Inferior parietal cortex (tissue), 1 donor: ENCODE measurements around the gene TRAPPC13.
"Not testable (repeated sequence)": the region's sequence is repeated elsewhere in the genome, so short reads cannot be mapped to it uniquely, and the experiment has no call there.

Experiments
- DNase-seq: peaks from one replicate; pipeline ENCODE4 v3.0.0-alpha.2; 2016; ENCODE audit errors: extremely low spot score

Gene TRAPPC13, protein sequence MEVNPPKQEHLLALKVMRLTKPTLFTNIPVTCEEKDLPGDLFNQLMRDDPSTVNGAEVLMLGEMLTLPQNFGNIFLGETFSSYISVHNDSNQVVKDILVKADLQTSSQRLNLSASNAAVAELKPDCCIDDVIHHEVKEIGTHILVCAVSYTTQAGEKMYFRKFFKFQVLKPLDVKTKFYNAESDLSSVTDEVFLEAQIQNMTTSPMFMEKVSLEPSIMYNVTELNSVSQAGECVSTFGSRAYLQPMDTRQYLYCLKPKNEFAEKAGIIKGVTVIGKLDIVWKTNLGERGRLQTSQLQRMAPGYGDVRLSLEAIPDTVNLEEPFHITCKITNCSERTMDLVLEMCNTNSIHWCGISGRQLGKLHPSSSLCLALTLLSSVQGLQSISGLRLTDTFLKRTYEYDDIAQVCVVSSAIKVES

DNA sequence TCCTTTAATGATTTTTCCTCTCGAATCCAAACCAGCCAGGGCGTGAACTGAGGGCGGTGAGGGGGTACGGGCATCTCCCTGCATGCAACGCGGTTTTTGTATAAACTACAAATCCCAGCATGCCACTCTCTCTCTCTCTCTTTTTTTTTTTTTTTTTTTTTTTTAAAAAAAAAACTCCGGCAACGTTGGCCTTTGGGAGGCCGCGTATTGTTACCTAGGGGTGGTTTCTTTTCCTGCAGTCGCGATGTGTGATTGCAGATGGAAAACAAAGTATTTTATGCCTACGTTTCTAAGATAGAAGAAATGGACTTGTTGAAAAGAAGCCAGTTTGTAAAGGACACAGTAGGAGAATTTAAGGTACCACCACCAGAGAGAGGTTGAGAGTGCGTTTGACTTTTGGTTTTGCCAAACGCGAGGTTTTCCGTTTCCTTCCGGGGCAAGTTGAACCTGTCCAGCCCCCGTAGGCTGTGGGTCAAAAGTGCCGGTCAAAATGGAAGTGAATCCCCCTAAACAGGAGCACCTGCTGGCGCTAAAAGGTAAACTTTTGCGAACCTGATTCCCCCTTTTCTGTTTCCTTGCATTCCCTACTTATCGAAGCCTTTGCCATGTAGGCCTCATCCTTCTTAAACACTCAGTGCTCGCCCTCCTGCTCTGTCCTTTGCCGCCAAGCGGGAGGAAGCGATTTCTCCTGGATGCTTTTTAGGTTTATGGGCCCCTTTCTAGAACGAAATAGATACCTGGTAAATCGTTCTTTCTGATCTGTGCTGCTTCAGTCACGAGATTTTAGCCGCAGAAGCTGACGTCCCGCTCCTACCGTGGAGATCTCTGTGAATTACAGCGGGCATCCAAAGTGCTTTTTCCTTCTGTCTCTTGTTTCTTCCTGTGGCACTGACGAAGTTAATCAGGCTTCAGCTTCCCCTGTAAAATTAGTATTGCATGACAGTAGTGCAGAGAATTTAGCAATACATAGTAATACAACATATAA, at the start of gene TRAPPC13, which contains the start of gene SHLD3:
TSS of gene TRAPPC13 (plus strand) at position 457 of the 985 bp plus-strand sequence. CDS start at position 491, 34 bp downstream.
TSS of gene SHLD3 (plus strand) at position 457 of the 985 bp plus-strand sequence. CDS start 4,561 bp downstream, outside the sequence.
- peak; percentile 96 for DNase-seq

DNA sequence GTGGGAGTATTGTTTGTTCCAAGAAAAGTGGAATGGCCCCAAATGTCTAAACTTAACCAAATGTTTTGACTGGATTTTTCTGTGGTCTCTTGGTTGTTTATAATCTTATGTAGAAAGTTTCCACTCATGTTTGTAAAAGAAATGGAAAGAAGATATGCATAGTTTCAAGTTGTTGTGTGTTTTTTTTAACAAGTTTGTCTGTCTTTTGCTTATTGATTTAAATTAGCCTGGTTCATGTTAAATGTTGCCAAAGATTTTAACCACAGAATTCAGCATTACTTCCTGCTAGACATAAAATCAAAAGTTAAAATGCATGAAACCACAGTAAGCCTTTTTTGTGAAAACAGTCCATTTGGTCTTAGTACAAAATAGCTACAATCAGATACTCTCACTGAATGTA, 47.7 kb upstream of the TRAPPC13 start:
- no peak for DNase-seq

DNA sequence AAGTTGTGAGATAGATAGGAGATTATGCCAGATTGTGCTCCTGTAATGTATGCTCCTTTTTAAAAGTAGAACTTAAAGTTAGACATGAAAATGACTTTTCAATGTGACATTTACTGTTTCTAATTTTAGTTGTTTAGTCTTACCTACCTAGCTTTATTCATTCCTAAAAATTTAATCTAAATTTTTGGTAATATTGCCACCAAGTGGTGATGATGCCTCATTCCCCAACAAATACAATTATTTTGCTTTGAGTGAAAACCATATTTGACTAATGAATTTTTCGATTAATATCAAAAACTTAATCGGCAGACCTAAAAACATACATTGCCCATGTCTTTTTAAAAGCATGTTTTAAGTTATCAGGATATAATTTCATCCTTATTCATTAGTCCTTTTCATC, 36.1 kb upstream of the TRAPPC13 start:
- DNase-seq: no peak

DNA sequence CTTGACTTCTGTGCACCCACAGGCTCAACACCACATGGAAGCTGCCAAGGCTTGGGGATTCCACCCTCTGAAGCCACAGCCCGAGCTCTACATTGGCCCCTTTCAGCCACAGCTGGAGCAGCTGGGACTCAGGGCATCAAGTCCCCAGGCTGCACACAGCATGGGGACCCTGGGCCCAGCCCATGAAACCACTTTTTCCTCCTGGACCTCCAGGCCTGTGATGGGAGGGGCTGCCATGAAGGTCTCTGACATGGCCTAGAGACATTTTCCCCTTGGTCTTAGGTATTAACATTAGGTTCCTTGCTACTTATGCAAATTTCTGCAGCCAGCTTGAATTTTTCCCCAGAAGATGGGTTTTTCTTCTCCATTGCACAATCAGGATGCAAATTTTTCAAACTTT, 23.1 kb upstream of the TRAPPC13 start:
- DNase-seq: not testable (repeated sequence)

DNA sequence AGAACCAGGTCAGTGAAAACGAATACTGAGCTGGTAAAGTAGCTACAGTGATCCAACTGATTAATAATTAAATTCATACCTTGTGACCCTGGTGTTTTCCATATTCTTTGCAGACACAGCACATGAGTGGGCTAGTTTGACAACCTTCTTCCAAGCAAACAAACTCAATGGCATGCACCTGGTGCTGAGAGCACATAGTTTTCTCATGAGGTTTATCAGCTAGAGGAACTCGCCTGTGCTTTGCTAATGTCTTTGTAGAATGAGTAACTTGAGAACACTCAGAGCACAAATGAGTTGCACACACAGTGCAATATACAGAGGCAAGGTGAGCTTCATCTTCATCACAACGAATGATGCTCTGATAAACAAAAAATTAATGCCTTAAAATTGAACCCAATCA, 13.3 kb upstream of the TRAPPC13 start:
- DNase-seq: no peak

DNA sequence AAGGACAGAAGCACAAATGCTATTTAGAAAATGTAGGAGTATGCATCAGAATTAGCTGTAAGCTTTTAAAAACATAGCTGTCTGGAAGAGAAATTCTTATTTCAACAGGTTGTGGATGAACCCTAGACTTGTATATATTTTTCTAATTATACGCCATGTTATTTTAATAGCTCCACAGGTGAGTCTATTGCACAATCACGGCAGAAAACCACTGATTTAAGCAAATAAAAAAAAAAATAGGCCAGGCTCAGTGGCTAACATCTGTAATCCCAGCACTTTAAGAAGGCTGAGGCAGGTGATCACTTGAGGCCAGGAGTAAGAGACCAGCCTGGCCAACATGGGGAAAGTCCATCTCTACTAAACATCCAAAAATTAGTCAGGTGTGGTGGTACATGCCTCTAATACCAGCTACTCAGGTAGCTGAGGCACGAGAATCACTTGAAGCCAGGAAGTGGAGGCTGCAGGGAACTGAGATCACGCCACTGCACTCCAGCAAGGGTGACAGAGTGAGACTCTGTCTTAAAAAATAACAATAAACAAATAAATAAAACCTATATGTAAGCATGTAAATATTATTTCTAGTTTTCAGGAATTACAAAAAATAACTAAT, 12.4 kb upstream of the TRAPPC13 start:
- DNase-seq: no peak

DNA sequence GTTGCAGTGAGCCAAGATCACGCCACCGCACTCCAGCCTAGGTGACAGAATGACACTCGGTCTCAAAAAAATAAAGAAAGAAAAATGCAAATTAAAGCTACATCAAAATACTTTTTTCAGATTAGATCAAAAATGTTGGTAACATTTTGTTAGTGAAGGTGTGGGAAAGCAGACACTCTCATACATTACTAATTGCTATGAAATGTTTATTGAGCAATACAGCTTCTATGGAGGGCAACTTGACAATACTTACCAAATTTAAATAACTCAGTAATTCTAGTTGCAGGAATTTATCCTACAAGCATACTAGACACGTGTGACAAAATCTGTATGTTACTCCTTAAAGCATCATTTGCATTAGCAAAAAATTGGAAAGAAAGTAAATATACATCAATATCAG, 4.8 kb upstream of the TRAPPC13 start:
- DNase-seq: no peak

DNA sequence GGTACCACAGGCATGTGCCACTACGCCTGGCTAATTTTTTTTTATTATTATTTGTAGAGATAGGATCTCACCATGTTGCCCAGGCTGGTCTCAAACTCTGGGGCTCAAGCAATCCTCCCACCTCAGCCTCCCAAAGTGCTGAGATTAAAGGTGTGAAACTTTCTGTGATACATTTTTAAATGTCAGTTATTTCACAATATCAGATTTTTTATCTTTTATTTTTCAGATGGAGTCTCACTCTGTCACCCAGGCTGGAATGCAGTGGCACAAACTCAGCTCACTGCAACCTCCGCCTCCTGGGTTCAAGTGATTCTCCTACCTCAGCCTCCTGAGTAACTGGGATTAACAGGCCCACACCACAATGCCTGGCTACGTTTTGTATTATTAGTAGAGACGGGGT, 2.9 kb upstream of the TRAPPC13 start:
- DNase-seq: not testable (repeated sequence)

DNA sequence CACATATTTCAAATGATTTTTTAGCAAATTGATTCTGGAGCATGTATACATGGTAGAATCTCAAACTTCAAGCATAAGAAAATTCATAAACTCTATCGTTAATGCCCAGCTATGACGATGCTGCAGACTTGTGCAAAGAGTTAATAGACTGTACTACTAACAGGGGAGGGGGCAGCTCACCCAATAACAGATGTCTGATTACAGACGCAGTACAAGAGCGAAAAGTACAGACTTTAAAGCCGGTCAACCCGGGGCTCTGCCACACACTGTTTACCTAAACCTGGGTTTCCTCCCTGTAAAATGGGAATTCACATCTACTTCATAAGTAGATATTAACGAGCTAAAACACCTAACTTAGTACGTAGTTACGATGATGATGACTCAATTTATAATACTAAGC, 1.3 kb upstream of the TRAPPC13 start:
- no peak for DNase-seq

DNA sequence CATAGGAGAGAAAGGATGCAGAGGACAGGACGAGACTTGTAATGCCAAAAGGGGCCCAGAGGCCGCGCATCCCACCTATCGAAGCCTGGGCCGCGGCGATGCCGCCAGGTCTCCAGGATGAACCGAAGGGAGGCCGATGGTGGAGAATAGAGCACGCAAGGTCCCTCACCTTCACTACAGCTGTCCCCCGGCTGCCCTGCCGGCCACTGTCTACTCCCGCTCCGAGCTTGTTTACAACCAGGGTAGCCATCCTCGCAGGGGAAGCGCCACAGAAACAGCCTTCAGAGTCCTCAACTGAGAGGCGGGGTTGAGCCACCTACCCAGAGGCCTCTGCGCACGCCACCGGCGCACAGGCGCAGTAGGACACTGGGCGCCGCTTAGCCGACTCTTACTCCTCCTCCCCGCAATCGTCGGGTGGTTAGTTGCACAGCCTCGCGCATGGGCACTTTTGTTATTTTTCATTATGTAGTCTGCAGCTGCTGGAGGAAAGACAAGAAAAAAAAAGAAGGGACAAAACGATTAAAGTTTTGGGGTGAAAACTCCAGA, 729 bp upstream of the TRAPPC13 start, which contains the start of gene TRIM23:
TSS of gene TRIM23 (minus strand) at position 309 of the 546 bp plus-strand sequence. CDS start at position 250, 59 bp downstream.
- DNase-seq: peak; percentile 97

DNA sequence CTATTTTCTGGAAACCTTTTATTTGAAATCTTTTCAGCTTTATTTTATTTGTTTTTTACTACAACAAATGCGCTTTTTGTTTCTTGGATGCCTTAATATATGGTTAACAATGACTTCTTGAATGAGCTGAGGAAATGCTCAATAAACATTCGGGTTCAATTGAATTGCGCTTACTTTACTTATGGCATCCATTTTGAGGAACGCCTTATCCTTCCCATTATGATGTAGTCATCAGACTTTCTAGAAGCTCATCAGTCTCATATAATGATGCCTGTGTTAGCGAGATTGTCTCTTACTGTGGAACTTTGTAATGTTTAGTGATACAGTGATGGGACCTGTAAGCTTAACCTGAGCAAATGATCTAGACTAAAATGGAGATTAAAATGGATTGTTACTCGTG, 916 bp downstream of the TRAPPC13 start:
- no peak for DNase-seq

DNA sequence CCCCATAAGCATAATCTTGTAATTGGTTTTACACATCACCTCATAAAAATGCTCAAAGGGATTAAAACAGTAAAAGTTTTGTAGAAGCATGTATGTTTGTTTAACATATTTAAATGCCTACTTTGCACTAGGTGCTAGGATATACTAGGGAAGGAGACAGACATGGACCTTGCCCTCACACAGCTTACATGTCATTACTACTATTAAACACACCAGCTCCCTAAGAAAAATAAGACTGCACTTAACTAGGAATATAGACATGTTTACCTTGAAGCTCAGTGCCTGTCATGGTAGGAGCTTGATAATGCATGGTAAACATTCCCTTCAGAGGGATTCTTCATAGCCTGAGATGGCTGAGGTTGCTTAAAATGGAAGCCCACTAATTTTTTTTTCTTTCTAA, 6.2 kb downstream of the TRAPPC13 start:
- DNase-seq: no peak

DNA sequence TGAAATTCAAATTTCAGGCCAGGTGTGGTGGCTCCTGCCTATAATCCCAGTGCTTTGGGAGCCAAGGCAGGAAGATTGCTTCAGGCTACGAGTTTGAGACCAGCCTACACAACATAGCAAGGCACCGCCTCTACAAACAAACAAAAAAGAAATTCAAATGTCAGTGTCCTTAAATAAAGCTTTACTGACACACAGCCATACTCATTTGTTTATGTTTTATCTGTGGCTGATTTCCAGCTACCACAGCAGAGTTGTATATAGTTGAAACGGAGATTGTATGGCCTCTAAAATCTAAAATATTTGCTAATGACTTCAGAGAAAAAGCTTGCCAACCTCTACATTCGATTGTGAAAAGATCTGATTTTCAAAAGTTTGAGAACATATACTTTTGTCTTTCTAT, 15.4 kb downstream of the TRAPPC13 start:
- DNase-seq: no peak

DNA sequence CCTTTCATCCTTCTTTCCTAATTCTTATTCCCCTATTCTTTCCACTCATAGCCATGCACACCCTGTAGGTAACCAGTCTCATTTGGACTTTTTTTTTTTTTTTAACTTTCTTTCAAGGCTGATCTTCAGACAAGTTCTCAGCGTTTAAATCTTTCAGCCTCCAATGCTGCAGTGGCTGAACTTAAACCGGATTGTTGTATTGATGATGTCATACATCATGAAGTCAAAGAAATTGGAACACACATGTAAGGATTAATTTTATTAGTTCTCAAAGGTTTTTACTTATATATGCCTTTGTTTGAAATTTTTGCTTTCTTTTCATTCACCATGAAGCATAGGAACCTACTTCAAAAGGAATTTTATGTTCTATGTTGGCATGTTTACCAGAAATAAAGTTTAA, 22.1 kb downstream of the TRAPPC13 start:
- no peak for DNase-seq

DNA sequence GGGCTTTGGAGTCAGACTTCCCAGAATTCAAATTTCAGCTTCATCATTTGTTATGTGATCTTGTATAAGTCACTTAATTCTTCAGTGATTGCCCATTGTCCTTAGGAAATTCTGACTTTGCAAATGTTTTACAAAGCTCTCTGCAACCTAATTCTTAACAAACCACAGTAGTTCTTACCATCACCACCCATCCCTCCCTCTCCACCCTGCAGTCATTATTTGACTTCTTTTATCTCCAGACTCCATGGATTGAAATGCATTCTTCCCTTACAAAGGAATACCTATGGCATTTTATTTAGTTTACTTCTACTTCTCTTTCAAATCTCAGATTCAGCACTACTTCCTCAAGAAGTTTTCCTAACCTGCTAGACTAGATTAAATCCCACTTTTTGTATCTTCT, 23.1 kb downstream of the TRAPPC13 start:
- DNase-seq: no peak

DNA sequence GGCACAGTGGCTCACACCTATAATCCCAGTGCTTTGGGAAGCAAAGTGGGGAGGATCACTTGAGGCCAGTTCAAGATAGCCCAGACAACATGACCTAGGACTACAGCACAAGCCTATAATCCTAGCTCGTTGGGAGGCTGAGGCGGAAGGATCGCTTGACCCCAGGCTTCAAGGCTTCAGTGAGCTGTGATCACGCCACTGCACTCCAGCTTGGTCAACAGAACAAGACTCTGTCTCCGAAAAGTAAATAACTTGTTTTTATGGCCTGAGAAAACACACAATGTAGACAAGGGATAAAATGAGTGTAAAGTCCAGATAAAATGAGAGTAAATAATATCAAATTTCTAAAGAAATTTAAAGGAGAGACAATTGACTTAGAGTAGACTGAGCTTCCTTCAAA, 26.3 kb downstream of the TRAPPC13 start:
- DNase-seq: no peak

DNA sequence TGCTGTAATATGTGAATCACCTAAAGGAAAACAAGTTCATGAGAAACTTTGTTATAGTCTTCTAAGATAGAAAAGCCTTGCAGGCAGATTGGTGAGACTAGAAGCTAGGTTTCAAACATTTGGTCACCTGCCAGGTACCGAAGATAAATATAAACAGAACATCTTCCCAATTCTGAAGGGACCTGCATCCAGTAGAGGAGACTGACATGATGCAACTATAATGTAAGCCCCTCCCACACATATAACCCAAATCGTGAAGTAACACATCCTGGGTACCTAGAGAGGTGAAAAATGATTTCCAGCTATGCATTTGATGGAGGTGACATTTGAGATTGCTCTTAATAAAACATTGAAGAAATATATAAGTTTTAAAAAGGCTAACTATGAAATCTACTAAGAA, 29.9 kb downstream of the TRAPPC13 start:
- no peak for DNase-seq

DNA sequence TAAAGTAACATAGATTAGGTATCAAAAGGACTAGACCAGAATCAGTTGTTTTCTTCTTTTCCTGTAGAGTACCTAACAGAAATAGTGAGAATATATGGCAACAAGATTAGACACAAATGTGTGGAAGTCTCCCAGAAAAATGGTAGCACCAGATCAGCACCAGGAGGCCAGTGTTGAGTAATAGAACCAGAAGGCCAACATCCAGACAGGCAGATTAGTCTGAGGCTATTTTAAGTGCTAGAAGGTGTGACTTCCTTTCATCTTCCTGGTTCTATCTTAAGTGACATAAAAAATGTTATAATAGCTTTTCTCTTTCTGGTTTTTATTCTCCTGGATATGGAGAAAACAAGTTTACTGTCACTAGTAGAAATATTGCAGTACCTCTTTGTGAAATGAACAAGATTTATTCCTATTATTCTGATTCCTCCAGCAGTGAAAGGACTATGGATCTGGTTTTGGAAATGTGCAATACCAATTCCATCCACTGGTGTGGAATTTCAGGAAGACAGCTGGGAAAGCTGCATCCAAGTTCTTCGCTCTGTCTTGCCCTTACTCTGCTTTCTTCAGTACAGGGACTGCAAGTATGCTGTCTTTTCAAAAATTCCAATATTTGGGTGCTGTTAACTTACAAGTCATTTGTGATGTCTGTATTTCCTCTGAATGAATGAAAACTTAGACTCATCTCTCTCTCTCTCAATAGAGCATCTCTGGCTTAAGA, 39.1 kb downstream of the TRAPPC13 start:
- no peak for DNase-seq

DNA sequence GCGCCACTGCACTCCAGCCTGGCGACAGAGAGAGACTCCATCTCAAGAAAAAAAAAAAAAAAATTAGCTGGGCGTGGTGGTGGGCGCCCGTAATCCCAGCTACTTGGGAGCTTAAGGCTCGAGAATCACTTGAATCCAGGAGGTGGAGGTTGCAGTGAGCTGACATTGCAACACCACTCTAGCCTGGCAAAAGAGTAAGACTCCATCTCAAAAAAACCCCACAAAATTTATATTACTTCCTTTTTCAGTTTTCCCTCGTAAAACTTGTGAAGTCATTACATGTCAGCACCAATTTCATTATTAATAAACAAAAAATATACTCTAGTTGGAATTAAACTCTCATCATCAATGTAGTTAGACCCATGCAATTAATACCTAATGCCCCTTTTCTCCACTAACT, 43.9 kb downstream of the TRAPPC13 start:
- no peak for DNase-seq

DNA sequence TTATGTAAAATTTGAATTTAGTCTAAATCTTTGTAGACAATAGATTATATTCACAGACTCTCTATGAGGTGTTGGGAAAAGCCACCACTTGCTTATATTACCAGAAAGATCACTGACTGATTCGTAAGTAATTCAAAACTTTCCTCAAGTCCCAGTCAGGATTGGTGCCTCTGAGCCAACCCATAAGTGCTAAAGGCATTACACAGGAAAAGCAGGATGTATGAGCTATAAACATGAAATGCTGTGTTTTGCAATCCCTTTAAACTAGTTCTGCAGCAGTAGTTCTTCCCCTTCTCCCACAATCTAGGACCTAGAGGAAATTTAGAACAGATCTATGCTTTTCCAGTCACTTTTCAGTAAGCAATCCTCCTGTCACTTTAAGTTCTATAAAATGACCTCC, 48.0 kb downstream of the TRAPPC13 start:
- no peak for DNase-seq

DNA sequence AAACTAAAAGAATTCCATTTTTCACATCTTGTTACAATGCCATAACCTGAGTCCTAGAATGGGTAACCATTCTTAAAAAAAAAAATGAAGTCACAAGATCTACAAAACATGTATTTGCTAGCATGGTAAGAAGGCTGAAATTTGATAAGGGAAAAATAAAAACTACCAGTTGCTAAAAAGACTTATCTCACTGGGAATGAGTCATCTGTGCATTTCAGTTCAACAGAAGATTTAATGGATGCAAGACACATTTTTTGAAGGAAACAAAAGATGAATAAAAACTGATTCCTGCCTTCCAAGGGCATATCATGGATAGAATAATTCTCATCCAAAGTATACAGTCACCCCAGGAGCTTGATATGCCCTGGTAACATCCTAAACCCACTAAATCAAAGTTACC, 49.9 kb downstream of the TRAPPC13 start:
- DNase-seq: no peak
